Skeletal muscle tissue (tissue), 4 donors: ENCODE data around the gene EMCN. TPM values are rescaled to one million over a fixed set of nuclear protein-coding genes. Genes with fewer than 3 reads are reported as not detected.

Experiments used
- H3K27ac ChIP-seq: one replicate; pipeline ENCODE4 v1.7.0; 2013; ENCODE audit warnings: mild to moderate bottlenecking, low read depth, low read length, inconsistent platforms
- H3K27me3 ChIP-seq, 3 donors: one replicate each; pipeline ENCODE4 v1.7.0; 2013; ENCODE audit warnings: low read length in 3 of 3; ENCODE audit not compliant: control insufficient read depth in 3 of 3, insufficient read depth in 3 of 3
- H3K36me3 ChIP-seq, 3 donors: one replicate each; pipeline ENCODE4 v1.7.0; 2013; ENCODE audit warnings: low read length in 3 of 3; ENCODE audit not compliant: control insufficient read depth in 3 of 3, insufficient read depth in 3 of 3
- H3K4me1 ChIP-seq, 3 donors: one replicate each; pipeline ENCODE4 v1.7.0; 2013; ENCODE audit warnings: low read length in 3 of 3, mild to moderate bottlenecking in 3 of 3; ENCODE audit not compliant: control insufficient read depth in 3 of 3, insufficient read depth in 3 of 3
- H3K4me3 ChIP-seq, 3 donors: one replicate each; pipeline ENCODE4 v1.7.0; 2013; ENCODE audit warnings: low read length in 3 of 3
- H3K9ac ChIP-seq, 3 donors: one replicate each; pipeline ENCODE4 v1.7.0; 2013; ENCODE audit warnings: low read length in 3 of 3, mild to moderate bottlenecking in 3 of 3, moderate library complexity in 2 of 3, low read depth in 1 of 3
- H3K9me3 ChIP-seq, 3 donors: one replicate each; pipeline ENCODE4 v1.7.0; 2013; ENCODE audit warnings: low read length in 3 of 3; ENCODE audit not compliant: control insufficient read depth in 3 of 3
- total RNA-seq: library from RNA; depleted of rRNA; stranded (reverse); fragments of >200 nt; gene quantifications from one replicate; pipeline ENCODE4 v1.2.3, GENCODE V29; 2014
- donor health status: Osteomylitis.

Gene EMCN
- total RNA-seq, 1 donor from 2014 or later, result 10.4 TPM

DNA sequence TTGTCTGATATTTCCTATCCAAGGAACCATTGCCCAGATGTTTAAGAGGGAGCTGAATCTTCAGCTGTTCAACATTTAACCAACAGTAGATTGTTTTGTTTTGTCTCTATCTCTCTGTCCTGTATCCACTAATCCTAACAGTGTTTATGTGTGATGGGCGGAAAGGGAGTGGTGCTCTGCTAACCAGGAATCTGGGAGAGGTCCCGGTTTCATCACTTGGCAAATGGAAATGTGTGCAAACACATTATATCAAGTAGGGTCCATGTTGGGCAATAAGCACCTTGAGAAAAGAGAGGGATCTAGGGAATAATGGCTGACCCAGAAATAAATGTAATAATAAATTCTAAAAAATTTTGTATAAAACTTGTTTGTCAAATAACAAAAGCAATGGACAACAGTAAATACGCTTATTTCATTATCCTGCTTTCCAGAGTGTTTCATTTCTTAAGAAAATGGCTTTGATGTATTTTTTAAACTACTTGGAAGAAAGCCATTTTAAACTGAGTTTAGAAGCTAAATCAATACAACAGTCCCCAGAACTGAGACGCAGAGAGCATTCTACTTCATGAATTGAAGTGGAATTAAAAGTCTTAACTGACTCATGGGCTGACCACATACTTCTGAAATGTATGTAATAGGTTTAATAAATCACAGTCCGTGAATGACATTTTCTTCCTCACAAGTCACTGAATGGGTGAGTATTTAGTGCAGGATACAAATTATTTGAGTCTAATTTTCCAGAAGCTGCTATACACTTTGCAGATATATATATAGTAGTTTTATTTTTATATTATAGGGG is 55.8 kb downstream of the EMCN start:
- H3K9ac ChIP-seq, result no peak overlapping the region
- no peak overlapping the region for H3K27ac ChIP-seq
- no peaks in the 10 kb centered on the region for H3K4me1 ChIP-seq
- no peaks in the 10 kb centered on the region for H3K27me3 ChIP-seq
- no peaks in the 10 kb centered on the region for H3K9me3 ChIP-seq
- no peak overlapping the region for H3K4me3 ChIP-seq
- H3K36me3 ChIP-seq, result no peaks in the 10 kb centered on the region

DNA sequence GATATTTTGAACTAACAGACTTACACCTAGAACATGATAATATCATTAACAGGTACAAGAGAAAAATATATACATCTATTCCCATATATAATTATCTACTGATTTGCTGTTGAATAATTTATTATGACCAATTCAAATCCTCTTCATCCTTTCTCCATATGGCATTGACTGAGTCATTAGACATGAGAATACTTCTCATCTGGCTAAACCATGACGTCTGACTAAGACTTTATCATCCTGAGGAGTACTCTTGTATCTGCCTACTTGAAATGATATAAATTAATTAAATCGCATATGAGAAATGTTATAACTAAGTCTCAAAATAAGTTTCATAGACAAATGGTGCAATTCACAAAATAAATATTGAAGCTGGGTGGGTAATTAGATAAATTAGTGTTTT is 67.4 kb downstream of the EMCN start:
- H3K27ac ChIP-seq, result no peak overlapping the region
- no peaks in the 10 kb centered on the region for H3K27me3 ChIP-seq
- H3K36me3 ChIP-seq, result no peaks in the 10 kb centered on the region
- no peaks in the 10 kb centered on the region for H3K4me1 ChIP-seq
- no peak overlapping the region for H3K4me3 ChIP-seq
- H3K9me3 ChIP-seq, result no peaks in the 10 kb centered on the region
- H3K9ac ChIP-seq, result no peak overlapping the region

DNA sequence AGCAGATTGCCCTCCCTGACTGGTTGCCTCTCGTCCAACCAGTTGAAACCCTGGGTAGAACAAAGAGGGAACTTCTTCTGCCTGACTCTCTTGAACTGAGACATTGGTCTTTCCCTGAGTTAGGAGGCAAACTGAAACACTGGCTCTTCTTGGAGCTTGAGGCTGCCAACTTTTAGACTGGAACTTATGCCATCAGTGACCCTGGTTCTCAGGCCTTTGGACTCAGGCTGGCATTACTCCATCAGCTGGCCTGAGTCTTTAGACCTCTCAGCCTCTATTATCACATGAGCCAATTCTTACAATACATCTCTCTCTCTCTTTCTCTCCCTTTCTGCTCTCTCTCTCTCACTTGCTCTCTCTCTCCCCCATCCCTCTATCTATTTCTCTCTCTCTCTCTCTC is 86.4 kb downstream of the EMCN start:
- H3K27ac ChIP-seq, result no peak overlapping the region
- no peak overlapping the region for H3K9ac ChIP-seq
- no peaks in the 10 kb centered on the region for H3K4me1 ChIP-seq
- no peaks in the 10 kb centered on the region for H3K36me3 ChIP-seq
- no peaks in the 10 kb centered on the region for H3K9me3 ChIP-seq
- H3K27me3 ChIP-seq, result no peaks in the 10 kb centered on the region
- no peak overlapping the region for H3K4me3 ChIP-seq

DNA sequence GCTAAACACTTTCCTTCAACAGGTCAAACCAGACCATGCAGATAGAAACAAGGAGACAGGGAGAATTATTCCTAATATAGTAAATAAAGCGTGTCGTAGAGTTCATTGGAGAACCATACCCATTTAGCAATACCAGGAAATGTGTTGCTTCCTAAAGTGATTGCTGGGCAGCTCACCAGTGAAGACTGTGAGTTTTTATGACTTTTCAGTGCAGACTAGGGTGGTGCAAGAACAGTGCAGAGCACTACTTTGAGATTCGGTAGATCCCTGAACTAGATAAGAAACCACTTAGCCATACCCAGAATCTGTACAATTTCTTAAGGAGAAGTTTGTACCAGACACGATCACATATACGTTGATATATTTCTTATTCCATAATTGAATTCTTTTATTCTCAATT is 87.4 kb downstream of the EMCN start:
- Histone ChIP-seq H3K9me3 (no peaks in the 10 kb centered on the region), H3K4me3 (no peak overlapping the region), H3K4me1 (no peaks in the 10 kb centered on the region), H3K27me3 (no peaks in the 10 kb centered on the region), H3K9ac (no peak overlapping the region), H3K27ac (no peak overlapping the region), H3K36me3 (no peaks in the 10 kb centered on the region)

DNA sequence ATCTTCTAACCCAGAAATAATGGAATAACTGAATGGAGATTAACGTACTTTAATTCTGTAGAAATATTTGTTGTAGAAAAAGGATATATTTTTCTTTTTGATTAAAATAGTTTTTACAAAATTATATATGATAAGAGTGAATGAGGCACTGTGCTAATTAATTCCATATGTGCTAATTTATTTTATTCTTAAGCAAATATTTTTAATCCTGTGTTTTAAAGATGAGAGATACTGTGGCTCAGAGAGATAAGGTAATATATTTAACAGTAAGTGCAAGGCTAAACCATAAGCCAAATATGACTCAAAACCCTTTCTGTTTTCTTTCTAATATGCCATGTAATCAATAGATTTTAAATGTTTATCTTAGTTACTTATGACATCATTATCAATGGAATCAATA is 88.2 kb downstream of the EMCN start:
- H3K27me3 ChIP-seq, result no peaks in the 10 kb centered on the region
- H3K4me1 ChIP-seq, result no peaks in the 10 kb centered on the region
- no peaks in the 10 kb centered on the region for H3K36me3 ChIP-seq
- H3K9ac ChIP-seq, result no peak overlapping the region
- no peaks in the 10 kb centered on the region for H3K9me3 ChIP-seq
- H3K27ac ChIP-seq, result no peak overlapping the region
- no peak overlapping the region for H3K4me3 ChIP-seq

DNA sequence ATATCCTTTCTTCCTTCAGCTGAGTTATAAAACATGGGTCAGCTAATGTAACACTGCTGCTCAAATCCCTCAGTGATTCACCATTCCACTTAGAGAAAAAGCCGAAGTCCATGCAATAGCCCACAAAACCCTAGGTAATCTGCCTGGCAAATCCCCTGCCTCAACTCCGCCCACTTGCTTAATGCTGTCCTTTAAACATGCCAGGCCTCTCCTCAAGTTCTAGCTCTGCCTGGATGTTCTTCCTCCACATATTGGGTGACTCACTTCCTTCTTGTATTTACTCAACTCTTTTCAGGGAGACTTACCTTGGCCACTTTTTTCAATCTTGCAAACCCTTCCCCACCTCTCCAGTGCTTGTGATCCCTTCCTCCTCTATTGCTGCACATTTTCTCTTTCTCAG is 89.8 kb downstream of the EMCN start:
- Histone ChIP-seq H3K27me3 (no peaks in the 10 kb centered on the region), H3K36me3 (no peaks in the 10 kb centered on the region), H3K9me3 (no peaks in the 10 kb centered on the region), H3K4me1 (no peaks in the 10 kb centered on the region), H3K9ac (no peak overlapping the region), H3K27ac (no peak overlapping the region), H3K4me3 (no peak overlapping the region)

DNA sequence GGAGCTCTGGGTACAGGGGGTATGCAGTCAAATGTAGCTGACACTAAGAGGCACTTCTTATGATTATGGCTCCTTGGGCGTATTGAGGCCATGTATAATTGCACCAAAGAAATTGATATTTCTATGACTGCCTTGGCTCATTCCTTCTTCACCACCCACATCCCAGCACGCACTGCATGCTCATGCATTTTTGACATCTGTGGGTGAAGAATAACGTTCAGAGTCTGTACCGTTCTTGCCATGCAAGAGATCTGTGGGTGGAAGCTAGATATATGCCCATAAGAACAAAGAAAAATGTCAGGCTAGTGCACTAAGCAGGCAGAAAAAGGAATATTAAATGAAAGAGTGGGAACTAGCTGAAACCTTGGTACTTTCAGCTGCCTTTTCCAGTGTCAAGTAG is 93.4 kb downstream of the EMCN start:
- Histone ChIP-seq H3K27ac (no peak overlapping the region), H3K9me3 (no peaks in the 10 kb centered on the region), H3K4me1 (peaks cover 0 to 4% (median 2%) of the 10 kb centered on the region in 3 donors), H3K9ac (no peak overlapping the region), H3K36me3 (no peaks in the 10 kb centered on the region), H3K4me3 (no peak overlapping the region), H3K27me3 (no peaks in the 10 kb centered on the region)

DNA sequence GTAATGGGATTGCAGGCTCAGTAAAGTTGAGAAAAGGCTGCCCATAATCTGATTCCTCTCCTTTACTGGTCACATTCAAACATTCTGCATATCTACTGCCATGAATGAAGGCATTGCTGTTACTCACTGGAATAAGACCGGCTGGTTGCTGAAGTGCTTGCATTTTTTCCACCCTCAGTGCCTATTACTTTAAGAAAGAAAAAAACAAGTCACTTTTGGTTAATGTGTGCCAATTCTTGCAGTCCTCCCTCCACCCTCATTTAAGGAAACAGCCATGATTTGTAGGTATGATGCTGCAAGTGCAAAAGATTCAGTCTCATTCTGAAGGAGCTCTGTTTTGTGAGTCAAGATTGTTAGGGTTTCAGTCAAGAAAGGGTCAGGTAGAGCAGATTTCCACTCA is 94.9 kb downstream of the EMCN start:
- Histone ChIP-seq H3K4me1 (peaks cover 0 to 4% (median 2%) of the 10 kb centered on the region in 3 donors), H3K27ac (no peak overlapping the region), H3K9me3 (no peaks in the 10 kb centered on the region)

DNA sequence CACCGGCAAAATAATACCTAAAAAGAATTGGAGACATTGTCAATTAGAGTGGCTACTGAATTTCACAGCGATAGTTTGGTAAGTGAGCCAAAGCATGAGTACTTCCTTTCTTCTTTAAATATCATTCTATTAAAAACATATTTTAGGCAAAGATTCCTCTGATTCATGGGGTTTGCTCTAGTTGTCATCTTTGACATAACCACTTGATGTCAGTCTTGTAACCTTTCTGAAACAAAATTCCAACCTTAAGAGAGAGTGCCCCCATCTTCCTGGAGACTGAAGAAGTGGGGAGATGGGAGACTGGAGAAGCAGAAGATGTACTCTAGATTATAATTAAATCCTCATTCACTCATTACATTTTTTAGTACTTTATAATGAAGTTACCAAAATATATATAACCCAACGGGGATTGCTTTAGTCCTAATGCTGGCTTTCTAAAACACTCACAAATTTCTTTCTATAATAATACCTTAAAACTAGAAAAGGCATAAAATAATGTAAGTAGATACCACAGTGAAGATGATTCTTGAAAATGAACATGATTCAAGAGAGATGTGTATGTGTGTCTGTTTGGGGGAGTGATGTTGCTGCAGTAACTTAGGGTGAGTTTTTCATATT is 96.4 kb downstream of the EMCN start:
- Histone ChIP-seq H3K9ac (peak overlapping the region; percentile 58 to 82 (median 71)), H3K4me3 (peak overlapping the region; percentile 15 to 73 (median 60)), H3K9me3 (no peaks in the 10 kb centered on the region), H3K27me3 (no peaks in the 10 kb centered on the region), H3K36me3 (no peaks in the 10 kb centered on the region), H3K4me1 (peaks cover 0 to 4% (median 2%) of the 10 kb centered on the region in 3 donors), H3K27ac (peak overlapping the region; percentile 55)

More for the DNA sequence above, 94.9 kb downstream of the EMCN start:
- Histone ChIP-seq H3K4me3 (no peak overlapping the region), H3K36me3 (no peaks in the 10 kb centered on the region), H3K27me3 (no peaks in the 10 kb centered on the region), H3K9ac (no peak overlapping the region)

DNA sequence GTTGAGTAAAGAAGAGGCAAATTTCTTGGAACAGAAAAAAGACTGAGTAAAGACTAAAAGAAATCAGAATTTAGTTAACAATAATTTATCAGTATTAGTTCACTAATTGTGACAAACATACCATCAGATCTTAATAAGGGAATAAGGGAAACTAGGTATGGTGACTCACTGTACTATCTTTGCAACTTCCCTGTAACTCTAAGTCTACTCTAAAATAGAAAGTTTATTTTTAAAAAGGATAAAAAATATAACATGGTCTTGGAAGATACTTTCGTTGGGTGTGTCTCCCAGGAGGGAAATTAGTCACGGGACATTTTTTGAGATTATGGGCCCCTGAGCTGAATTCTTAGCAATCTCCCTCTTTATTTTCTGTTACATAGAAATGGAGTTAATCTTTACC is 97.3 kb downstream of the EMCN start:
- Histone ChIP-seq H3K27ac (peak overlapping the region; percentile 55), H3K9ac (peak overlapping the region; percentile 58 to 82 (median 71)), H3K4me3 (peak overlapping the region in 1 of 3 donors; percentile 73), H3K9me3 (no peaks in the 10 kb centered on the region), H3K36me3 (no peaks in the 10 kb centered on the region), H3K4me1 (peaks cover 0 to 4% (median 2%) of the 10 kb centered on the region in 3 donors), H3K27me3 (no peaks in the 10 kb centered on the region)
